ENCODE measurements around the gene TBX1. TPM values are rescaled to one million over a fixed set of nuclear protein-coding genes. Genes with fewer than 3 reads are reported as not detected.

Gene TBX1
- total RNA-seq, 1 donor = 0.43 TPM

DNA sequence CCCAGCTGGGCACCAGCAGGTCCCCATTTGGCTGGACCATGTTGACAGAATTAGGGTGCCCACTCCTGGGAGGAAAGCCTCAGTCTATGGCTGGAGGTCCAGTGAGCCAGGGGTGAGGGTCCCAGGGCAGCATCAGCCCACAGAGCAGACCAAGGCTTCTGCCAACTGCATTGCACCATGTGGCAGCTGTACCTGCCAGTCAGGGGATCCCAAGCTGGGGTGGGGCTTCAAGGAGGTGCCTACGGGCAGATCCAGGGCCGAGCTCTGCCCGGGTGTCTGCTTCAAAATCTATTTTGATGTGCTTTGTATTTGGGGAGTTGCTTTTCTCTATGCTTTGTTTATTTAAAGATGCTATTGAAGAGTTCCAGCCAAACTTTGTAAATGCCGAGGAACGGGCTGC, 26.8 kb upstream of the TBX1 start:
- TF ChIP-seq CTCF (IDR thresholded peaks at IDR 0.05; ENCODE audit: insufficient read depth, low read depth, low read length) = no peak
- no peak overlapping the region for H3K4me3 ChIP-seq (ENCODE audit: low read depth, low read length)
- no peak for DNase-seq (ENCODE audit: low read depth)

- TF ChIP-seq CTCF (IDR thresholded peaks at IDR 0.05; ENCODE audit: insufficient read depth, low read depth, low read length) = no peak
- H3K4me3 ChIP-seq (ENCODE audit: low read depth, low read length) = no peak overlapping the region
- no peak for DNase-seq (ENCODE audit: low read depth)
Measured at GRCh38 chr22:19734163-19734562, 26.4 kb upstream of the TBX1 start.

- no peak for TF ChIP-seq CTCF (IDR thresholded peaks at IDR 0.05; ENCODE audit: insufficient read depth, low read depth, low read length)
- no peak for DNase-seq (ENCODE audit: low read depth)
- H3K4me3 ChIP-seq (ENCODE audit: low read depth, low read length) = no peak overlapping the region
Measured at GRCh38 chr22:19734837-19735382, 25.7 kb upstream of the TBX1 start.

DNA sequence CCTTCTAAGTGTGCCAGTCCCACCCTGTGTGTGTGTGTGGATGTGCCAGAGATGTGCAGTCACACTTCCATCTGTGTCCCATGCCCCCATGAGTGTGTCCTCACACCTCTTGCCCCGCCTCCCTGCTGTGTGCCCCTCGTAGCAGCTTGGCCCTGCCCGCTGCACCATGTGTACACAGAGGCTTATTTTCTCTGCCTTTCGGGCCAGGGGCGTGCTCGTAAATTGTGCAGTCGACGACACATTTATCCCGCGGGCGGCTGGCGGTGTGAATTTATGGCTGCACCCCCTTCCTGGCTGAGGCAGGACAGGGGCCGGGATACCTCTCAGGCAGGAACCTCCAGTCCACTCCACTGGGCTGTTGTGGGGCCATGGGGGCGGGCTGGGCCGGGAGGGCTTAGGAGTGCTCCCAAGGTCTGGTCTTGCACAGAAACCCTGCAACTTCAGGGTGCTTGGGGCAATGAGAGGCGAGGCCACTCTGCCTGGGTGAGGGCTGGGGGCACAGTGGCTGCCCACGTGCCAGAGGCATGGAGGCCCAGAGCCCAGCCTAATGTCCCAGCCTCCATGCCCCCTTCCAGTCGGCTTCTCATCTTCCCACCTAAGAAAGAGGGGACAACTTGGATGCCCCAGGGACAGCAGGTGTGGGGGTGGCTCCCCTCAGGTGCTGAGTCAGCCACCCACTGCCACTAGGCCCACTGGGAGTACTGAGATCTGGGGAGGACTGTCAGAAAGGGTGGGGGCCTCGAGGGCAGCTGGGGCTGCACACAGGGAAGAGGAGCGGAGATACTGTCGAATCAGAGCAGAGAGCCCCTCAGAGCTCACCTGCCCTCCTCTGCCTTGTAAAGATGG, 24.7 kb upstream of the TBX1 start:
- TF ChIP-seq CTCF (IDR thresholded peaks at IDR 0.05; ENCODE audit: insufficient read depth, low read depth, low read length) = no peak
- DNase-seq (ENCODE audit: low read depth) = no peak
- no peak overlapping the region for H3K4me3 ChIP-seq (ENCODE audit: low read depth, low read length)

GRCh38 chr22:19737846-19738663, 22.5 kb upstream of the TBX1 start:
- DNase-seq (ENCODE audit: low read depth) = no peak
- H3K4me3 ChIP-seq (ENCODE audit: low read depth, low read length) = no peak overlapping the region
- no peak for TF ChIP-seq CTCF (IDR thresholded peaks at IDR 0.05; ENCODE audit: insufficient read depth, low read depth, low read length)

GRCh38 chr22:19738664-19739447, 21.7 kb upstream of the TBX1 start:
- no peak overlapping the region for H3K4me3 ChIP-seq (ENCODE audit: low read depth, low read length)
- no peak for DNase-seq (ENCODE audit: low read depth)
- no peak for TF ChIP-seq CTCF (IDR thresholded peaks at IDR 0.05; ENCODE audit: insufficient read depth, low read depth, low read length)
